ENCODE results near the gene CTRL. TPM values are rescaled to one million over a fixed set of nuclear protein-coding genes. Genes with fewer than 3 reads are reported as not detected.

Gene CTRL
- polyA plus RNA-seq, 3 donors, result 0.69 to 17.4 (median 1.6) TPM

DNA sequence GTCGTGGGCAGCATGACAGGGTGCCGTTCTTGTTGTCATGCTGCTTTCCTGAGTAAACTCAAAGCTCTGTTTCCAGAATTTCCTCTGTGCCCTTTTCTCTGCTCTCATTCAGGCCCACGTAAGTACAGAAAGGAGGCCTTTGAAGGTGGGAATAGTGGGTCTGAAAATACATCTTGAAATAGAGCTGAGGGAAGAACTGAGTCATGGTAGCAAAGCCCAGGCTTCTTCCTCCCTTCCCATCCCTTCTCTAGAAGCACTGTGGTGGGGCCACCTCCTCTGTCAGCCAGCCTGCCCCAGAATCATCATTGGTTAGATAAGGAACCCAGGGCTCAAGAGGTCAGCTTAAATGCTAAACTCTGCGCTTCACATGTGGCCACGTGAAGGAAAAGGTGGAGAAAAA is 9.4 kb downstream of the CTRL start:
- peaks cover 0 to 2% (median 0%) of the 10 kb centered on the region in 3 donors for H3K27me3 Mint-ChIP-seq (ENCODE audit: low read depth in 3 of 3)
- no peak overlapping the region for H3K4me3 ChIP-seq (replicated peaks in 1 of 3; ENCODE audit: low read depth in 2 of 3, low read length in 3 of 3)
- peaks cover 91% of the 10 kb centered on the region for H4K20me1 ChIP-seq (ENCODE audit: insufficient read depth, low read length)
- H3K9me3 Mint-ChIP-seq, result no peaks in the 10 kb centered on the region
- H3K4me1 Mint-ChIP-seq, result peaks cover 5% of the 10 kb centered on the region
- intact Hi-C loops (cut with micrococcal nuclease), result no loop called here
- TF ChIP-seq, protein P1, sequence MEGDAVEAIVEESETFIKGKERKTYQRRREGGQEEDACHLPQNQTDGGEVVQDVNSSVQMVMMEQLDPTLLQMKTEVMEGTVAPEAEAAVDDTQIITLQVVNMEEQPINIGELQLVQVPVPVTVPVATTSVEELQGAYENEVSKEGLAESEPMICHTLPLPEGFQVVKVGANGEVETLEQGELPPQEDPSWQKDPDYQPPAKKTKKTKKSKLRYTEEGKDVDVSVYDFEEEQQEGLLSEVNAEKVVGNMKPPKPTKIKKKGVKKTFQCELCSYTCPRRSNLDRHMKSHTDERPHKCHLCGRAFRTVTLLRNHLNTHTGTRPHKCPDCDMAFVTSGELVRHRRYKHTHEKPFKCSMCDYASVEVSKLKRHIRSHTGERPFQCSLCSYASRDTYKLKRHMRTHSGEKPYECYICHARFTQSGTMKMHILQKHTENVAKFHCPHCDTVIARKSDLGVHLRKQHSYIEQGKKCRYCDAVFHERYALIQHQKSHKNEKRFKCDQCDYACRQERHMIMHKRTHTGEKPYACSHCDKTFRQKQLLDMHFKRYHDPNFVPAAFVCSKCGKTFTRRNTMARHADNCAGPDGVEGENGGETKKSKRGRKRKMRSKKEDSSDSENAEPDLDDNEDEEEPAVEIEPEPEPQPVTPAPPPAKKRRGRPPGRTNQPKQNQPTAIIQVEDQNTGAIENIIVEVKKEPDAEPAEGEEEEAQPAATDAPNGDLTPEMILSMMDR (IDR thresholded peaks at IDR 0.05), result no peak
- no peaks in the 10 kb centered on the region for H3K27me3 ChIP-seq (ENCODE audit: control insufficient read depth in 2 of 2, insufficient read depth in 2 of 2, low read length in 2 of 2)
- no peak overlapping the region for H3K4me3 Mint-ChIP-seq
- WGBS (ENCODE audit: insufficient coverage), result 75% methylated on average over 4 of the region's 5 CpGs
- no peaks in the 10 kb centered on the region for H3K4me1 ChIP-seq (ENCODE audit: control insufficient read depth in 1 of 2, insufficient read depth in 2 of 2, low read length in 2 of 2)
- no peak for DNase-seq
- no peak overlapping the region for H2AFZ ChIP-seq (ENCODE audit: insufficient read depth, low read depth, low read length, poor library complexity, severe bottlenecking)
- H3K79me2 ChIP-seq (ENCODE audit: insufficient read depth, low read length), result peaks cover 36% of the 10 kb centered on the region
- H3K27ac Mint-ChIP-seq, result peak overlapping the region in 1 of 7 donors; percentile 65
- H3K36me3 ChIP-seq (replicated peaks in 1 of 2; ENCODE audit: control insufficient read depth in 1 of 2, insufficient read depth in 2 of 2, low read length in 2 of 2), result peaks cover 46 to 81% of the 10 kb centered on the region in 2 donors
- H3K4me2 ChIP-seq (replicated peaks; ENCODE audit: extremely low read depth, low read length, poor library complexity, severe bottlenecking), result no peak overlapping the region
- no peaks in the 10 kb centered on the region for H3K9me3 ChIP-seq (replicated peaks in 1 of 2; ENCODE audit: control insufficient read depth in 1 of 2, insufficient read depth in 1 of 2, low read length in 2 of 2)
- H3K27ac ChIP-seq (ENCODE audit: low read depth in 1 of 2, low read length in 2 of 2), result no peak overlapping the region
- H3K36me3 Mint-ChIP-seq, result peaks cover 45 to 69% of the 10 kb centered on the region in 2 donors
- H3K9ac ChIP-seq (ENCODE audit: insufficient read depth, low read length, poor library complexity, severe bottlenecking), result no peak overlapping the region

DNA sequence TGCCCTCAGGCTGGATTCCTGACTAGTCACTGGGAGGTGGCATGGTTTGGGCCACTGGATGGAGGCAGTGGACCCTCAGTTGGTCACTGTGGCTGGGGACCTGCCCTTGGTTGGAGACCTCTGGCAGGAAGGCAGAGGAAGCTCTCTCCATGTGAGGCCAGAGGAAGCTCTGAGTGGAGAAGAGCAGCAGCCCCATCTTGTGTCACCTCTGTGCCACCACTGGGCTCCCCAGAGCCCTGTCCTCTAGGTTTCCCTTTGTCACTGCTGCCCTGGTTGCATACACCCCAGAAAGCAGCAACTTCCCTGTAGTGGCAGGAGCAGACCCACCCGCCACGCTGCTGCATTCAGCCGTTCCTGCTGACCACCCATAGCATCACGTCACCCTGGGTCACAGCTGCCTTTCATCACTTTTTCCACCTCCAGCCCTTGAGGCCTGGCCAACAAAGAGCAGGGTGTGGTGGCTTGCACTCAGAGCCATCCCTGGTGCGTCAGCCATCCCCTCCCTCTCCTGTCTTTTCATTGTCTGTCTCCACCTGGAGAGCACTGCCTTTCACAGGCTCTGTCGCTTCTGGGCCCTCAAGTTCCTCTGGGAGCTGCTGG is 11.9 kb downstream of the CTRL start:
- Histone ChIP-seq H3K36me3 (replicated peaks in 1 of 2; ENCODE audit: control insufficient read depth in 1 of 2, insufficient read depth in 2 of 2, low read length in 2 of 2) (peaks cover 57 to 89% of the 10 kb centered on the region in 2 donors), H3K9ac (ENCODE audit: insufficient read depth, low read length, poor library complexity, severe bottlenecking) (no peak overlapping the region), H2AFZ (ENCODE audit: insufficient read depth, low read depth, low read length, poor library complexity, severe bottlenecking) (no peak overlapping the region), H3K4me3 (replicated peaks in 1 of 3; ENCODE audit: low read depth in 2 of 3, low read length in 3 of 3) (no peak overlapping the region), H3K79me2 (ENCODE audit: insufficient read depth, low read length) (peaks cover 51% of the 10 kb centered on the region), H3K4me1 (ENCODE audit: control insufficient read depth in 1 of 2, insufficient read depth in 2 of 2, low read length in 2 of 2) (no peaks in the 10 kb centered on the region), H3K4me2 (replicated peaks; ENCODE audit: extremely low read depth, low read length, poor library complexity, severe bottlenecking) (no peak overlapping the region), H3K27ac (ENCODE audit: low read depth in 1 of 2, low read length in 2 of 2) (peak overlapping the region in 1 of 2 donors; percentile 3), H3K9me3 (replicated peaks in 1 of 2; ENCODE audit: control insufficient read depth in 1 of 2, insufficient read depth in 1 of 2, low read length in 2 of 2) (no peaks in the 10 kb centered on the region), H3K27me3 (ENCODE audit: control insufficient read depth in 2 of 2, insufficient read depth in 2 of 2, low read length in 2 of 2) (no peaks in the 10 kb centered on the region), H4K20me1 (ENCODE audit: insufficient read depth, low read length) (peaks cover 95% of the 10 kb centered on the region)
- intact Hi-C loops (cut with micrococcal nuclease), result no loop called here
- DNase-seq, result no peak
- Mint-ChIP-seq H3K9me3 (no peaks in the 10 kb centered on the region), H3K4me1 (peaks cover 5% of the 10 kb centered on the region), H3K36me3 (peaks cover 65 to 87% of the 10 kb centered on the region in 2 donors), H3K4me3 (no peak overlapping the region), H3K27ac (peak overlapping the region in 4 of 7 donors; percentile 10 to 56 (median 42)), H3K27me3 (ENCODE audit: low read depth in 3 of 3) (no peaks in the 10 kb centered on the region)
- TF ChIP-seq, protein P1 (IDR thresholded peaks at IDR 0.05), result no peak
- WGBS (ENCODE audit: insufficient coverage), result 75% methylated on average over 4 of the region's 6 CpGs

All from CD14-positive monocyte (primary cell).